Measurements from ENCODE around the gene MYO1D. TPM values are rescaled to one million over a fixed set of nuclear protein-coding genes. Genes with fewer than 3 reads are reported as not detected.

The MYO1D gene
- total RNA-seq, 4 donors from 2014 or later: 46.3 to 139 (median 80.0) TPM

DNA sequence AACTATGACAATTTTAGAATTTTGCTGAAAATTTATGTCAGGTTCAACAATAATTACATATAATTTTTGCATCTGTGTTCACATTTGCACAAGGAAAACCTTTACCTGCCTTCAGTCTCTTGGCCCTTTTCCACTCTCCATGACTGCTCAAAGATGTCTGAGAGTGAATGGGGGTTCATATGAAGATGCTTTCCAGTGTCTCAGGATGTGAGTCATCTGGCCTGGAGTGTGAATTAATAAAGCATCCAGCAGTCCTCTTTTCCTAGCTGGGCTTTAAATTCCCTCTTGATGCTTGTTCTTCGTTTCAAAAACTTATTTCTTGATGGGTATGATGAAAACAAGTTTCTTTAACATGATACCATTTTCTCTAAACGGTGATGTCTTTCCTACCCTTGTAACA is 290.3 kb downstream of the MYO1D start:
- TF ChIP-seq, protein P1, sequence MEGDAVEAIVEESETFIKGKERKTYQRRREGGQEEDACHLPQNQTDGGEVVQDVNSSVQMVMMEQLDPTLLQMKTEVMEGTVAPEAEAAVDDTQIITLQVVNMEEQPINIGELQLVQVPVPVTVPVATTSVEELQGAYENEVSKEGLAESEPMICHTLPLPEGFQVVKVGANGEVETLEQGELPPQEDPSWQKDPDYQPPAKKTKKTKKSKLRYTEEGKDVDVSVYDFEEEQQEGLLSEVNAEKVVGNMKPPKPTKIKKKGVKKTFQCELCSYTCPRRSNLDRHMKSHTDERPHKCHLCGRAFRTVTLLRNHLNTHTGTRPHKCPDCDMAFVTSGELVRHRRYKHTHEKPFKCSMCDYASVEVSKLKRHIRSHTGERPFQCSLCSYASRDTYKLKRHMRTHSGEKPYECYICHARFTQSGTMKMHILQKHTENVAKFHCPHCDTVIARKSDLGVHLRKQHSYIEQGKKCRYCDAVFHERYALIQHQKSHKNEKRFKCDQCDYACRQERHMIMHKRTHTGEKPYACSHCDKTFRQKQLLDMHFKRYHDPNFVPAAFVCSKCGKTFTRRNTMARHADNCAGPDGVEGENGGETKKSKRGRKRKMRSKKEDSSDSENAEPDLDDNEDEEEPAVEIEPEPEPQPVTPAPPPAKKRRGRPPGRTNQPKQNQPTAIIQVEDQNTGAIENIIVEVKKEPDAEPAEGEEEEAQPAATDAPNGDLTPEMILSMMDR (IDR thresholded peaks at IDR 0.05; ENCODE audit: low read depth): no peak

DNA sequence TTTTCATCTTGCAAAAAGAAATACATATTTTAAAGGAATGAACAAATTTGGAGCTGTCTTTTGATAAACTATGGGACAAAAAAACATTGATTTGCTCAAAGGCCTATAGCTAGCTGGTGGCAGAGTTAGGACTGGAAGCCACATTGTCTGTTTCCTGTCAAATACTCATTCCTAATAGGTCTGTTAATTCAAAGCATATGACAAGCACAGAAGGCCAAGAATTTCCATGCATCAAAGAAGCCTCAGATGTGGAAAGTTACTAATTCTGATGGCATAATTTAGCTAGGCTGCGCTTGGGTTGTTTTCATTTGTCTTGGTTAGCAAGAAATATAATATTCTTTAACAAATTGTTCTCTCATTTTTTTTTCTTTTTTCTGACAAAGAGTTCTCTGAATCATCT is 292.1 kb downstream of the MYO1D start:
- TF ChIP-seq, protein P1 (IDR thresholded peaks at IDR 0.05; ENCODE audit: low read depth): no peak

DNA sequence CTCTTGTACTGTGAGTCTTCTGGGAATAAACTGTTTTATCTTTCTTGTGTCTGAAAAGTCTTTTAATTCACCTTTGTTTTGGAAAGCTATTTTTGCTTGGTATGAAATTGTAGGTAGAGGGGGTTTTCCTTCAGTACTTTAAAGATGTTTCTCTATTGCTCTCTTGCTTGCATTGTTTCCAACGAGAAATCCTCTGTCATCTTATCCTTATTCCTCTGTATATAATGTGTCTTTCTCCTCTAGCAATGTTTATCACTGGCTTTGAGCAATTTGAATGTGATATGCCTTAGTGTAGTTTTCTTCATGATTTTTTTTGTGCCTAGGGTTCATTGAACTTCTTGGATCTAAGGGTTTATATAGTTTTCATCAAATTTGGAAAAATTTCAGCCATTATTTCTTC is 293.9 kb downstream of the MYO1D start:
- TF ChIP-seq, protein P1 (IDR thresholded peaks at IDR 0.05; ENCODE audit: low read depth): no peak

DNA sequence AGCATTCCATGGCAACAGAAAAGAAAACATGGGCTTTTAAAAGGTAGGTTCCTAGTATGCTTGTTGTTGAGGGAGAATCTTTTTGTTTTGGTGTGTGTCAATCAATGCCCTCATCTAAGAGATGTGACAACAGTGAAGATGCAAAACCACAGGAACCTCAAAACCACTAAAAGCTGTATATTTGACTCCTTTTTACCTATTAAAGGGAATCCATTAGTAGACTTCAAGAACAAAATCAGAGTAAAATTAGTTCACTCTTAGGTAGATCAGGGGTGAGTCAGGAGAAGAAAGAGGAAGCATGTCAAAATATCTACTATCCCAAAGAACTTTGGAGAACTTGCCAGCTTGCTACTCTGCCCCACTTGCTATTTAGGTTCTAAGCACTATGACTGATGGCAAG is 301.1 kb downstream of the MYO1D start:
- TF ChIP-seq, protein P1 (IDR thresholded peaks at IDR 0.05; ENCODE audit: low read depth): no peak

DNA sequence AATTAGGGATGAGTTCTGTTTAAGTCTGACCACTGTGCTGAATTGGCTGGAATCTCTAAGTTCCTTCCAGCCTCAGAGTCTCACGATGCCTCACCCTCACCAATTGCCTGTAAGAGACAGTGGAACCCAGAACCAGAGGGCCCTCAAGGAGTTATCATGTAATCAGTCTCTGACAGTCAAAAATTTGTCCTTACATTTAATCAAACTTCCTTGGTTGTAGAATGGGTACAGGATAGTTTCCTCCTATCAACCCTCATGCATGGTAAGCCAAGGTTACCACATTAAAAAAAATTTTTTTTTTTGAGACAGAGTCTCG is 306.9 kb downstream of the MYO1D start:
- TF ChIP-seq, protein P1 (IDR thresholded peaks at IDR 0.05; ENCODE audit: low read depth): no peak

DNA sequence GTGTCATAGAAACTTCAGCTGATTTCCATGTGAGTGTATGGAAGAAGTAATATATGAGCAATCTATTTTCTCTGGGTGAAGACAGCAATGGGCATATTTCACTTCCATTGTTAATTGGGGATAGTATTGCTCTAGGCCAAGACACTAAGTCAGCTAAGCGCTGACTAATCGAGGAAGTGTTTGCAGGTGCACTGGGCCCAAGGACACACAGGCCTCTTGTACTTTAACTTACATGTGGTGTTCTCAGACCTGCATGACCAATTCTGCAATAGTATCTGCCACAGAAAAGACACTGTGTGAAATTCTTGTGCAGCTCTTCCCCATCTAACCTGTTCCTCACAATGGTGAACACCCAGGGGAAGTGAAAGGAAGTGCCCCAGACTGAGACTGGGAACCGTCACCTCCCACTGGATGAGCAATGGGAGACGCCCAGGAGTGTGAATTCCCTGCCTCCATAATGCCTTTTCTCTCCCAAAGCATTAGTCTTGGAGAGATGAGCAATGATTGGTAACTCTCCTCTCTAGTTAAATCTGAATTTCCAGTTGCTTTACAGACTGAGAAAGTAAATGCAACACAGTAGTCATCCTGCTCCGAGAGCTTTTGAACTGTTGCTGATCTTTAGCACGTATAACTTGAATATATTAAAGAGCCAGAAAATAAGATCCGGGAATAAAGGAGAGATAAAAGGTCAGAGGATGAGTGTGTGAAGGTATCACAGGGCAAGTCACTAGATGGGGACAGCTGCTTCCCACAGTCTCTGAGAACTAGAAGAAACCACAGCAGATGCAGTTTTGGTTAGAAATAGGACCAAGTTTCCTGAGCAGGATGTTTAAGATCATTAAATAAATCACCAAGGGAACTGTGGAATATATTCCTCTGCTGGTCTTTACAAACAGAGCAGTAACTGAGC is 307.5 kb downstream of the MYO1D start:
- TF ChIP-seq, protein P1 (IDR thresholded peaks at IDR 0.05; ENCODE audit: low read depth): no peak

DNA sequence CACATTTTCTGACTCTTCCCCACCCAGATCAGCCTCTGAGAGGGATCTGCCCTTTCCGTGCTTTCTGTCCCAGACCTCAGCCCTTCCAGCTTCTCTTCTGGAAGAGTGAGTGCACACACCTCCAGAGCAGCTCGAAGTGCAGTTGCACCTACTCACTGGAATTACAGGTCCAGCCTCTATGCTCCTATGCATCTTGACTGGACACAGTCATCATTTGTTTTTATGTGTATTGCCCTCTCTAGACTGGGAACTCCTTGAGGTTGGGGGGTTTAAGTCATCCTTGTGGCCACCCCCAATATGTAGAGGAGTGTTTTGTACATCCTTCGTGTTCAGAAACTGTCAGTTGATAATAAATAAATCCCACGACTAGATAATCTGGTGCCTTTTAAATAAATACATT is 308.2 kb downstream of the MYO1D start:
- TF ChIP-seq, protein P1 (IDR thresholded peaks at IDR 0.05; ENCODE audit: low read depth): no peak
